GM12892 (cell line): ENCODE data around the gene ZNF415.

Experiments
- POLR2A ChIP-seq: IDR thresholded peaks from 2 replicates; pipeline ENCODE4 v1.6.1; 2011; ENCODE audit warnings: low read depth, low read length, control low read depth
- POLR2AphosphoS5 ChIP-seq: IDR thresholded peaks from 2 replicates; pipeline ENCODE4 v1.6.1; 2011; ENCODE audit warnings: low read depth, low read length, control low read depth
- TAF1 ChIP-seq: IDR thresholded peaks from 2 replicates; pipeline ENCODE4 v1.6.1; 2011; ENCODE audit warnings: low read depth, mild to moderate bottlenecking, control low read depth, low read length, borderline replicate concordance

DNA sequence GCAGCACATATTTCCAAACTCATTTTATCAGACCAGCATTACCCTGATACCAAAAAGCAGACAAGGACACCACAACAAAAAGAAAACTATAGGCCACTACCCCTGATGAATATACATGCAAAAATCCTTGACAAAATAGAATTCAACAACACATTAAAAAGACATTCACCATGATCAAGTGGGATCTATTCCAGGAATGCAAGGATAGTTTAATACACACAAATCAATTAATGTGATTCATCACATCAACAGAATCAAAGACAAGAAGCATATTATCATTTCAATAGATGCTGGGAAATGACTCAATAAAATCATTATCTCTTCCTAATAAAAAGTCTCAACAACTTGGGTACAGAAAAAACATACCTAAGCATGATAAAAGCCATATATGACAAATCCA, 14.9 kb upstream of the ZNF415 start:
- TF ChIP-seq POLR2A: no peak
- no peak for TF ChIP-seq POLR2AphosphoS5
- TF ChIP-seq TAF1: no peak
